ENCODE measurements around the gene NPAS4. TPM values are rescaled to one million over a fixed set of nuclear protein-coding genes. Genes with fewer than 3 reads are reported as not detected.
A peak's percentile ranks its signal among the peaks of the same experiment; 100 is the strongest.

Gene NPAS4
- polyA plus RNA-seq, 2 of the 4 experiments (the other 2 are of a cell fraction), result 0.03 TPM; not detected in 1

DNA sequence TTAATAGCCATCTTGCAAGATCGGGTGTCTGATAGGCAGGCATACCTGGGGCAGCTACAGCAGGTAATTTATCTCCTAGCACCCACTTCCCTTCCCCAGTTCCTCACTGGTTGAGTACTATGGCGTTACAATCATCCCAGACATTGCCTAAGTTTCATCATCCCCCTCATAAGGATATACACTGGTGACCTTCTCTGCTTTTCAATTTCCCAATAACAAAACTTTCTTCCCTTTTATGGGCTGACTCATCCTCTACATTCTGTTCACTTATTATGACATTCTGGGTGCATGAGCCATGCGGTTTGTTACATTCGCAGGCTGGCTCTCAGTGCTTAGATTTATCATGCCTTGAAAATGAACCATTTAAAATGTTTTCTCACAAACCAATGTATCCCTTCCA, 22.8 kb downstream of the NPAS4 start (continued):
- TF ChIP-seq CTCF (IDR thresholded peaks at IDR 0.05) (no peak), SREBF2 (IDR thresholded peaks at IDR 0.05) (no peak), SMC3 (IDR thresholded peaks at IDR 0.05) (no peak), REST (IDR thresholded peaks at IDR 0.05) (no peak), RNF2 (IDR thresholded peaks at IDR 0.05; ENCODE audit: borderline replicate concordance, low read depth) (no peak), CEBPB (IDR thresholded peaks at IDR 0.05) (peak; percentile 47 to 70; a peak in 3 of 4 replicates), ZFP36 (IDR thresholded peaks at IDR 0.05; ENCODE audit: borderline replicate concordance, partially characterized antibody) (no peak), MAFK (IDR thresholded peaks at IDR 0.05; ENCODE audit: partially characterized antibody) (no peak), HOXA7 (CRISPR knock-in tag; IDR thresholded peaks at IDR 0.05) (no peak), EP300 (IDR thresholded peaks at IDR 0.05) (0 out of 5 replicates have a peak, but pooled peaks of 1 of the 2 experiments have one; percentile 22), USF2 (IDR thresholded peaks at IDR 0.05) (no peak), HMGXB4 (CRISPR knock-in tag; IDR thresholded peaks at IDR 0.05; ENCODE audit: borderline replicate concordance) (no peak), JUN (IDR thresholded peaks at IDR 0.05) (no peak), ESRRA (IDR thresholded peaks at IDR 0.05; ENCODE audit: borderline replicate concordance, low read length) (no peak), POLR2AphosphoS2 (conservative IDR thresholded peaks at IDR 0.05; ENCODE audit: low read length) (no peak), HDAC2 (IDR thresholded peaks at IDR 0.05) (no peak), ZSCAN20 (CRISPR knock-in tag; IDR thresholded peaks at IDR 0.05) (no peak), HEYL (CRISPR knock-in tag; IDR thresholded peaks at IDR 0.05) (no peak)
- TF ChIP-seq, protein P1, sequence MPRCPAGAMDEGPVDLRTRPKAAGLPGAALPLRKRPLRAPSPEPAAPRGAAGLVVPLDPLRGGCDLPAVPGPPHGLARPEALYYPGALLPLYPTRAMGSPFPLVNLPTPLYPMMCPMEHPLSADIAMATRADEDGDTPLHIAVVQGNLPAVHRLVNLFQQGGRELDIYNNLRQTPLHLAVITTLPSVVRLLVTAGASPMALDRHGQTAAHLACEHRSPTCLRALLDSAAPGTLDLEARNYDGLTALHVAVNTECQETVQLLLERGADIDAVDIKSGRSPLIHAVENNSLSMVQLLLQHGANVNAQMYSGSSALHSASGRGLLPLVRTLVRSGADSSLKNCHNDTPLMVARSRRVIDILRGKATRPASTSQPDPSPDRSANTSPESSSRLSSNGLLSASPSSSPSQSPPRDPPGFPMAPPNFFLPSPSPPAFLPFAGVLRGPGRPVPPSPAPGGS (IDR thresholded peaks at IDR 0.05), result no peak
- TF ChIP-seq, protein P2, sequence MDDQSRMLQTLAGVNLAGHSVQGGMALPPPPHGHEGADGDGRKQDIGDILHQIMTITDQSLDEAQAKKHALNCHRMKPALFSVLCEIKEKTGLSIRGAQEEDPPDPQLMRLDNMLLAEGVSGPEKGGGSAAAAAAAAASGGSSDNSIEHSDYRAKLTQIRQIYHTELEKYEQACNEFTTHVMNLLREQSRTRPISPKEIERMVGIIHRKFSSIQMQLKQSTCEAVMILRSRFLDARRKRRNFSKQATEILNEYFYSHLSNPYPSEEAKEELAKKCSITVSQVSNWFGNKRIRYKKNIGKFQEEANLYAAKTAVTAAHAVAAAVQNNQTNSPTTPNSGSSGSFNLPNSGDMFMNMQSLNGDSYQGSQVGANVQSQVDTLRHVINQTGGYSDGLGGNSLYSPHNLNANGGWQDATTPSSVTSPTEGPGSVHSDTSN (IDR thresholded peaks at IDR 0.05), result no peak
